OCI-LY1 (cell line): ENCODE measurements around the gene WDFY4.

Experiments used
- H2AFZ ChIP-seq: fragments of 200-600 bp; sonication (generic), shearing (Covaris generic); 2 replicates; pipeline ENCODE4 v1.6.0; 2014; ENCODE audit warnings: antibody characterized with exemption, mild to moderate bottlenecking, low read length
- H3F3A ChIP-seq: fragments of 200-600 bp; sonication (generic), shearing (Covaris generic); 2 replicates; pipeline ENCODE4 v1.6.0; 2014; ENCODE audit warnings: mild to moderate bottlenecking, antibody characterized with exemption, low read length, moderate library complexity; ENCODE audit not compliant: insufficient read depth
- H3K27ac ChIP-seq: fragments of 200-600 bp; sonication (generic); 2 replicates; pipeline ENCODE4 v1.5.1; 2014; ENCODE audit warnings: low read length, mixed run types, mild to moderate bottlenecking, low read depth; ENCODE audit not compliant: poor library complexity, severe bottlenecking
- H3K27me3 ChIP-seq: fragments of 200-600 bp; sonication (generic); 2 replicates; pipeline ENCODE4 v1.6.0; 2014; ENCODE audit warnings: antibody characterized with exemption, mild to moderate bottlenecking, low read length, moderate library complexity; ENCODE audit not compliant: insufficient read depth
- H3K36me3 ChIP-seq: fragments of 200-600 bp; sonication (generic); 2 replicates; pipeline ENCODE4 v1.6.1; 2014; ENCODE audit warnings: mild to moderate bottlenecking, antibody characterized with exemption, low read length, moderate library complexity, mixed read lengths; ENCODE audit not compliant: insufficient read depth
- H3K4me1 ChIP-seq: fragments of 200-600 bp; sonication (generic); 2 replicates; pipeline ENCODE4 v1.5.1; 2014; ENCODE audit warnings: mild to moderate bottlenecking, low read length, moderate library complexity; ENCODE audit not compliant: insufficient read depth, severe bottlenecking
- H3K4me2 ChIP-seq: fragments of 200-600 bp; sonication (generic), shearing (Covaris generic); 2 replicates; pipeline ENCODE4 v1.6.1; 2014; ENCODE audit warnings: low read length
- H3K4me3 ChIP-seq: fragments of 200-600 bp; sonication (generic); 2 replicates; pipeline ENCODE4 v1.5.1; 2014; ENCODE audit warnings: low read length, low read depth, mild to moderate bottlenecking, mixed read lengths; ENCODE audit not compliant: poor library complexity, severe bottlenecking
- H3K79me2 ChIP-seq: fragments of 200-600 bp; shearing (Covaris generic); 2 replicates; pipeline ENCODE4 v1.6.1; 2016; ENCODE audit warnings: mixed run types, low read length, mixed read lengths; ENCODE audit not compliant: insufficient read depth
- H3K9ac ChIP-seq: fragments of 200-600 bp; sonication (generic), shearing (Covaris generic); 2 replicates; pipeline ENCODE4 v1.6.1; 2014; ENCODE audit warnings: mild to moderate bottlenecking, low read length, mixed read lengths
- H3K9me2 ChIP-seq: fragments of 200-600 bp; sonication (generic), shearing (Covaris generic); 2 replicates; pipeline ENCODE4 v1.6.1; 2014; ENCODE audit warnings: low read depth, mild to moderate bottlenecking, low read length, mixed read lengths
- H3K9me3 ChIP-seq: fragments of 200-600 bp; shearing (Covaris generic); 2 replicates; pipeline ENCODE4 v1.6.1; 2014; ENCODE audit warnings: low read length, mixed read lengths
- H4K20me1 ChIP-seq: fragments of 200-600 bp; sonication (generic), shearing (Covaris generic); 2 replicates; pipeline ENCODE4 v1.6.0; 2016; ENCODE audit warnings: mild to moderate bottlenecking, low read length; ENCODE audit not compliant: insufficient read depth
- EZH2 ChIP-seq: fragments of 200-600 bp; sonication (generic), shearing (Covaris generic); IDR thresholded peaks from 2 replicates; pipeline ENCODE4 v1.8.0; 2017; ENCODE audit warnings: borderline replicate concordance, mixed run types, mild to moderate bottlenecking, antibody characterized with exemption, low read length, moderate library complexity, mixed read lengths
- TF ChIP-seq, protein P1 (sequence below): fragments of 200-600 bp; sonication (generic), shearing (Covaris generic); IDR thresholded peaks from 2 replicates; pipeline ENCODE4 v1.5.1; 2017; ENCODE audit warnings: mild to moderate bottlenecking, antibody characterized with exemption, low read length, moderate library complexity, mixed read lengths

The WDFY4 gene

DNA sequence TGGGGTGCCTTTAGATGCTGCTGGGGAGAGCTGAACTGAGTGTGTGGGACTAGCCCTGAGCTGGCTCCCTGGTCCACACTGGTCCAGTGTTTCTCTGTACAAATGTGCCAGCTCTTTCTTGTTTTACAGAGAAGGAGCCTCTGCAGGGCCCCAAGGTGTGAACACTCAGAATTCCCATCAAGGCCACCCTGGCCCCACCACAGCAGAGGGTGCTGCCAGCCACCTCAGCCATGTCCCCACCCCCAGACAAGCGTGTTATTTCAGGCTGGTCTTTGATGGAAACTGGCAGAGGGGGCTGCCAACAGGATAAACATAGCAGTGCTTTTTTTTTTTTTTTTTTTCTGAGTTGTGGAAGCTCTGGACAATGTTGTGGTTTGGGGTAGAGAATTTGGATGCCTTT lies 323.4 kb downstream of the WDFY4 start:
- H3F3A ChIP-seq: no peaks in the 10 kb centered on the region
- no peak overlapping the region for H3K9ac ChIP-seq
- no peaks in the 10 kb centered on the region for H3K79me2 ChIP-seq
- H3K36me3 ChIP-seq: no peaks in the 10 kb centered on the region
- TF ChIP-seq EZH2: no peak
- TF ChIP-seq, protein P1, sequence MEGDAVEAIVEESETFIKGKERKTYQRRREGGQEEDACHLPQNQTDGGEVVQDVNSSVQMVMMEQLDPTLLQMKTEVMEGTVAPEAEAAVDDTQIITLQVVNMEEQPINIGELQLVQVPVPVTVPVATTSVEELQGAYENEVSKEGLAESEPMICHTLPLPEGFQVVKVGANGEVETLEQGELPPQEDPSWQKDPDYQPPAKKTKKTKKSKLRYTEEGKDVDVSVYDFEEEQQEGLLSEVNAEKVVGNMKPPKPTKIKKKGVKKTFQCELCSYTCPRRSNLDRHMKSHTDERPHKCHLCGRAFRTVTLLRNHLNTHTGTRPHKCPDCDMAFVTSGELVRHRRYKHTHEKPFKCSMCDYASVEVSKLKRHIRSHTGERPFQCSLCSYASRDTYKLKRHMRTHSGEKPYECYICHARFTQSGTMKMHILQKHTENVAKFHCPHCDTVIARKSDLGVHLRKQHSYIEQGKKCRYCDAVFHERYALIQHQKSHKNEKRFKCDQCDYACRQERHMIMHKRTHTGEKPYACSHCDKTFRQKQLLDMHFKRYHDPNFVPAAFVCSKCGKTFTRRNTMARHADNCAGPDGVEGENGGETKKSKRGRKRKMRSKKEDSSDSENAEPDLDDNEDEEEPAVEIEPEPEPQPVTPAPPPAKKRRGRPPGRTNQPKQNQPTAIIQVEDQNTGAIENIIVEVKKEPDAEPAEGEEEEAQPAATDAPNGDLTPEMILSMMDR: no peak
- H3K4me2 ChIP-seq: no peak overlapping the region
- H2AFZ ChIP-seq: no peak overlapping the region
- no peaks in the 10 kb centered on the region for H3K9me3 ChIP-seq
- H3K27me3 ChIP-seq: no peaks in the 10 kb centered on the region
- no peaks in the 10 kb centered on the region for H4K20me1 ChIP-seq
- no peaks in the 10 kb centered on the region for H3K9me2 ChIP-seq
- no peak overlapping the region for H3K4me3 ChIP-seq
- no peaks in the 10 kb centered on the region for H3K4me1 ChIP-seq
- H3K27ac ChIP-seq: no peak overlapping the region

DNA sequence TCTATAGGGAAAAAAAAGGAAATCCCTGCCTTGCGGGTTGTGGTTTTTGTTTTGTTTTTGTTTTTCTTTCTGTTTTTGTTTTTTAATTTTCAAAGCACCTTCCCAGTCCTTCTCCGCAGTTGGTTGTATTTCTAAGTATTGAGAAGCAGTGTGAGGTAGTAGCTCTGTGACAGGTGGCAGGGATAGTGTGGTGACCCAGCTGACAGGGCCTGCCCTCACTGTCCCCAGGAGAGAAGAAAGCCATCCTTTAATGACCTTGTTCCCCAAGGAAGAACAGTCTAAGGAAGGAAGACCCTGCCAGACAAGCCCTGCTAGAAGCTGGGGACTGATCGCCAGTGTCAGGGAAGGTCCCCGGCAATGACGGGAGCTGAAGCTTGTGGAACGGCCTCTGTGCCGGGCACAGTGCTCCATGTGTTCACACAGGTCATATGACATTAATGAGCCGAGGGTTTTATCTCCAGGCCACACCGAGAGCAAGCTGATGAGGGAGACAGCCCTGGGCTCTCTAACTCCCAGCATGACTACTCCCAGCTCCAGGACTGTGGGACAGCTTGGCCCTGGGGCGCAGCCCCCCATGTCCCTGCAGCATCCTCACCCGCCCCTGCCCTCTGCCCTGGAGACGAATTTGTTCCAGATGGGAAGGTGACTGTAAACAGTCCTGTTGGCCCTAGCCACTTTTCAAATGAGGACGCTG lies 324.0 kb downstream of the WDFY4 start:
- H3K4me1 ChIP-seq: no peaks in the 10 kb centered on the region
- H3K27ac ChIP-seq: no peak overlapping the region
- H3K9ac ChIP-seq: no peak overlapping the region
- H3K36me3 ChIP-seq: no peaks in the 10 kb centered on the region
- H4K20me1 ChIP-seq: no peaks in the 10 kb centered on the region
- no peaks in the 10 kb centered on the region for H3F3A ChIP-seq
- no peaks in the 10 kb centered on the region for H3K9me2 ChIP-seq
- no peaks in the 10 kb centered on the region for H3K27me3 ChIP-seq
- H3K4me2 ChIP-seq: no peak overlapping the region
- no peak overlapping the region for H3K4me3 ChIP-seq
- no peaks in the 10 kb centered on the region for H3K79me2 ChIP-seq
- TF ChIP-seq, protein P1: no peak
- no peak for TF ChIP-seq EZH2
- H3K9me3 ChIP-seq: no peaks in the 10 kb centered on the region
- no peak overlapping the region for H2AFZ ChIP-seq

DNA sequence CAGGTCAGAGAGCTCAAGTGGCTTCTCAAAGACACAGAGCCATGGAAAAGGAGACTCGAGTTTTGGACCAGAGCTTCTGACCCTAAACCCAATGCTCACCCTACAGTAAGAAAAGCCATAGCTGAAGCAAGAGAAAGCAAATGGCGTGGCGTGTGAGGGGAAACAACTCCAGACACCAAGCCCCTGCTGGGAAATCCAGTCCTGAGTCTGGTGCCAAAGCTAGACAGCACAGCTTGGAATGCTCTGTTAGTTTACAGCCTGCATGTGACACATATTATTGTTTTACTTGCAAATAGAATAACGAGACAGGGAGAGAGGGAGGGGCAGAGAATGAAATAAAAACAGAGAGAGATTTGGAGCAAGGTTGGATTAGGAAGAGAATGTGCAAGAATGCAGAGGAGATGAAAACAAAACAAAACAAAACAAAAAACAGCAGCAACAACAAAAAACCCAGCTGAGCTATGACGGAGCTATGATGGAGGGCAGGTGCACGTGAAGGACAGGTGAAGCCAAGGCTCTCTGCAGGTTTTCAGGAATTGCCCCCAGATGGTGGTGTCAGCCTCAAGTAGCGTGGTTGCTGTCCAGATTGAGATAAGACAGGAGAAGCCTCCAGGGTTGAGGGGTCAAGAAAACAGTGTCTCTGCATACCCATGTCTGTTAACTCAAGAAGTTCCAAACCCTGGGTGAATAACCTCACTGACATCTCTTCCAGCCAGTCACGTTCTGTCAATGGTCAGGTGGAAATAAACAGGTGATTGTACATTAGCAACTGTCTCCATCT lies 324.7 kb downstream of the WDFY4 start:
- Histone ChIP-seq H3K9me3 (no peaks in the 10 kb centered on the region), H3K36me3 (no peaks in the 10 kb centered on the region), H3K79me2 (no peaks in the 10 kb centered on the region), H3F3A (no peaks in the 10 kb centered on the region), H3K4me3 (no peak overlapping the region), H3K27me3 (no peaks in the 10 kb centered on the region), H2AFZ (no peak overlapping the region), H3K9me2 (no peaks in the 10 kb centered on the region), H4K20me1 (no peaks in the 10 kb centered on the region), H3K4me2 (no peak overlapping the region), H3K27ac (no peak overlapping the region), H3K9ac (no peak overlapping the region), H3K4me1 (no peaks in the 10 kb centered on the region)
- no peak for TF ChIP-seq EZH2
- TF ChIP-seq, protein P1: no peak
